Uterus (tissue), 2 donors: ENCODE results near the gene SMAD6.

Experiments used
- CTCF ChIP-seq, 4 experiments: fragments of 200-600 bp in 2 of 4; fragments of 450-650 bp in 2 of 4; sonication (generic) in 2 of 4; IDR thresholded peaks; one replicate each; pipeline ENCODE4 v1.5.1; 2016 to 2019; ENCODE audit warnings: antibody characterized with exemption in 4 of 4, mild to moderate bottlenecking in 2 of 4, moderate library complexity in 1 of 4
- POLR2A ChIP-seq, 2 donors: fragments of 450-650 bp; IDR thresholded peaks; one replicate each; pipeline ENCODE4 v1.6.1; 2016; ENCODE audit warnings: antibody characterized with exemption in 2 of 2, mild to moderate bottlenecking in 1 of 2, moderate library complexity in 1 of 2

- TF ChIP-seq POLR2A (IDR thresholded peaks at IDR 0.05): no peak
- TF ChIP-seq CTCF (IDR thresholded peaks at IDR 0.05): no peak
These were observed 22.9 kb upstream of the SMAD6 start for GRCh38 chr15:66679061-66679656.
